ENCODE results near the gene BST1. TPM values are rescaled to one million over a fixed set of nuclear protein-coding genes. Genes with fewer than 3 reads are reported as not detected.

Gene BST1
- total RNA-seq, 4 donors from 2014 or later = 0.26 to 2.1 (median 0.95) TPM

DNA sequence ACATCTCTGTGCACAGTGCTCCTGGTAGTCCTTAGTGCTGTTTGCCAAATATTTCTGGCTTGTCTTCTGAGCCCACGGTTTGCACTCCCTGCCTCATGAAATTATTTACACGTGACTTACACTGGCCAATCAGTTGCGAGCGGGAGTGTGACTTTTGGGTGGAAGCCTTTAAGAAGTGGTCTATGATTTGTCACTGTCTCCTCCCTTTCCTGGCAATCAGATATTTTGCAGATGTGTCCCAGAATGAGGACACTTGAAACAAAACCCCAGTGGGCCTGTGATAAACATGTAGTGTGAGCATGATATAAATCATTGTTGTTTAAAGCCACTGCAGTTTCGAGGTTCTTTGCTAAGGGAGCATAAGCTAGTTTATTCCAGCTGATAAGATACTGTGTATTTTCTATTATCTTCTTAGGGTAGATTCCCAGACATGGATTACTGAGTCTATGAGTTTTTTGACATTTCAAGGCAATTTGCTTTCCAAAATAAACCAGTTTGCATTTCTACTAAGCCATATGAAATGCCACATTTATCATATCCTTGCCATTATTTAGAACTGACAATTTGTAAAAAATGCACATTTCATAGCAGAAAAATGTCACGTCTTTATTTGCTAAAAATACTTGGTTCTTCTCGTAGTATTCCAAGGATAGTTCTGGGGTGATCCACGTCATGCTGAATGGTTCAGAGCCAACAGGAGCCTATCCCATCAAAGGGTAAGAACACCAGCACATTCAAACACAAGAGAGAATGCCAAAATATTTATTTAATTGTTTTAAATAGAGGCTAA, 12.0 kb downstream of the BST1 start:
- H3K36me3 ChIP-seq = no peaks in the 10 kb centered on the region
- TF ChIP-seq, protein P1, sequence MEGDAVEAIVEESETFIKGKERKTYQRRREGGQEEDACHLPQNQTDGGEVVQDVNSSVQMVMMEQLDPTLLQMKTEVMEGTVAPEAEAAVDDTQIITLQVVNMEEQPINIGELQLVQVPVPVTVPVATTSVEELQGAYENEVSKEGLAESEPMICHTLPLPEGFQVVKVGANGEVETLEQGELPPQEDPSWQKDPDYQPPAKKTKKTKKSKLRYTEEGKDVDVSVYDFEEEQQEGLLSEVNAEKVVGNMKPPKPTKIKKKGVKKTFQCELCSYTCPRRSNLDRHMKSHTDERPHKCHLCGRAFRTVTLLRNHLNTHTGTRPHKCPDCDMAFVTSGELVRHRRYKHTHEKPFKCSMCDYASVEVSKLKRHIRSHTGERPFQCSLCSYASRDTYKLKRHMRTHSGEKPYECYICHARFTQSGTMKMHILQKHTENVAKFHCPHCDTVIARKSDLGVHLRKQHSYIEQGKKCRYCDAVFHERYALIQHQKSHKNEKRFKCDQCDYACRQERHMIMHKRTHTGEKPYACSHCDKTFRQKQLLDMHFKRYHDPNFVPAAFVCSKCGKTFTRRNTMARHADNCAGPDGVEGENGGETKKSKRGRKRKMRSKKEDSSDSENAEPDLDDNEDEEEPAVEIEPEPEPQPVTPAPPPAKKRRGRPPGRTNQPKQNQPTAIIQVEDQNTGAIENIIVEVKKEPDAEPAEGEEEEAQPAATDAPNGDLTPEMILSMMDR (IDR thresholded peaks at IDR 0.05 in 4 of 5, conservative IDR thresholded peaks at IDR 0.05 in 1 of 5) = no peak
- TF ChIP-seq POLR2A (IDR thresholded peaks at IDR 0.05) = no peak
- intact Hi-C loops (cut with DNase I; ENCODE audit: low total_unique reads) = no loop called here
- in situ Hi-C loops (cut with MboI; ENCODE audit: low sequenced_read_pairs in 4 of 4) = no loop called here
- H3K27ac ChIP-seq = no peak overlapping the region
- no peak for ATAC-seq
- H3K4me1 ChIP-seq = no peaks in the 10 kb centered on the region
- H3K27me3 ChIP-seq = no peaks in the 10 kb centered on the region
- no peak overlapping the region for H3K4me3 ChIP-seq
- no peak for DNase-seq
- no peaks in the 10 kb centered on the region for H3K9me3 ChIP-seq

DNA sequence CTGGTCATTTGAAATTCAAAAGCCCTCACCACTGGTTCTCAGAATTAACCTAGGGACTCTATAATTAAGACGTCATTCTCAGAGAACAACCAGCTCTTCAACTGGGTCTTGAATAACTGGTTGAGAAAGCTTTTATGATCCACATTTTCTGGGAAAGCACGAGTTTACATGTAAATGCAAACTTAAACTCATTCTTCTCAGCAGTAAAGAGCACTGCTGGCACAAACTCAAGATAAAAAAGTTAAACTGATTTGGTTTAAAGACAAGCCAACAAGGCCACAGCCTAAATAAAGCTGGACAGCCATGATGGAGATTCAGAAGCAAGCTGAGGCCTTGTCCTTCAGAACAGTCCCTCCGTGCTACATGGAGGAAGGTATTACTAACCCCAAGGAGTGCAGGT, 13.2 kb downstream of the BST1 start:
- ATAC-seq = no peak

DNA sequence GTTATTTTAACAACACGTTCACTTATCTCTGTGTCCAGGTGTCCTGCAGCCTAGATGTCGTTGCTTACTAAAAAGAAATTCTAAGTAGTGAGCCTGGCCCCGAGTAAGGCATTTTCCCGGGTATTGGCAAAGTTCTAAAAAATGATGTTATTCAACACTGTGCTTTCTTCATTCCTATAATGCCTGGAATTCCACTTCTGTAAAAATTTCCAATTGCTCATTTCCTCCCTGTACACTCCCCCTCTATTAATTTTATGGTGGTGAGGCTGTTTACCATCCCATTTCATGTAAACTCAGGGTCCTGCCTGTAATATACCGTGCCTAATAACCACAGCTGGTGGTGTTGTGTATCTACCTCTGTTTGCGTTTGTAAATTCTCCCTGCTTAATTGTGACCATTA, 14.2 kb downstream of the BST1 start:
- no peaks in the 10 kb centered on the region for H3K9me3 ChIP-seq
- no peaks in the 10 kb centered on the region for H3K4me1 ChIP-seq
- in situ Hi-C loops (cut with MboI; ENCODE audit: low sequenced_read_pairs in 4 of 4) (no loop called here), intact Hi-C loops (cut with DNase I; ENCODE audit: low total_unique reads) (no loop called here)
- TF ChIP-seq, protein P1 (IDR thresholded peaks at IDR 0.05 in 4 of 5, conservative IDR thresholded peaks at IDR 0.05 in 1 of 5) = no peak
- TF ChIP-seq POLR2A (IDR thresholded peaks at IDR 0.05) = no peak
- DNase-seq (no peak), ATAC-seq (no peak)
- no peaks in the 10 kb centered on the region for H3K36me3 ChIP-seq
- no peaks in the 10 kb centered on the region for H3K27me3 ChIP-seq
- H3K4me3 ChIP-seq = no peak overlapping the region
- no peak overlapping the region for H3K27ac ChIP-seq

More for the DNA sequence above, 13.2 kb downstream of the BST1 start:
- in situ Hi-C loops (cut with MboI; ENCODE audit: low sequenced_read_pairs in 4 of 4) = no loop called here
- Histone ChIP-seq H3K4me3 (no peak overlapping the region), H3K36me3 (no peaks in the 10 kb centered on the region), H3K27ac (no peak overlapping the region), H3K4me1 (no peaks in the 10 kb centered on the region), H3K27me3 (no peaks in the 10 kb centered on the region), H3K9me3 (no peaks in the 10 kb centered on the region)
- intact Hi-C loops (cut with DNase I; ENCODE audit: low total_unique reads) = no loop called here
- no peak for DNase-seq
- TF ChIP-seq, protein P1 (IDR thresholded peaks at IDR 0.05 in 4 of 5, conservative IDR thresholded peaks at IDR 0.05 in 1 of 5) = no peak
- TF ChIP-seq POLR2A (IDR thresholded peaks at IDR 0.05) = no peak

DNA sequence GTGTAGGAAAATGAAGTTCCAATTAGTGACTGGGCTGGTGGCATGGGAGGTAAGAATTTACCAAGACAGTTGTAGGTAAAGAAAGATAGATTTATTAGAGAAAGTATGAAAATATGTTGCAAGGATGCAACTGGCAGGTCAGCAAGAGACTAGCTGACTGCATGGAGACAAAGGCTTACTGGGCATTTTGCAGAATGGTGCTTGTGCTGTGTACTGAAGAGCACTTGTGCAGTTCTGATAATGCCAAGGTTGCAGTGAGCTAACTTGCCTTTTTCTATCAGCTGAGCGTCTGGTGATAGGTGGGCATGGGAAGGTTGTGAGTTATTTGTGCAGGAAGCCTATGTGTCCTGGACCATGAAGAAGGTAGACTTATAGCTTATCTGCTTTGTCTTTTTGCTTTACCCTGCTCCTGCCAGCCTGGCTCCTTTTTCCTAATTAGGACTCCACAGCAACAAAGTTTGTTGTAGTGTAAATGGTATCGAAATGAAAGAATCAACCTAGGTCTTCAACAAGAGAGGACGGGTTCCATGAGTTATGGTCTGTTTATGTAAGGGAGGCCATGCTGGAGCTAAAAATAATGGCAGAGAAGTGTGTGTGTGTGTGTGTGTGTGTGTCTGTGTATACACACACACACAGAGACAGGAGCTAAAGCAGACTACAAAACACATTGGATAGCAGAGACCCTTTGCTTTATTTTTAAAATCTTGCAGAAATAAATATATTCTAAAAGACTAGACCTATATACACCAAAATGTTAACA, 15.0 kb downstream of the BST1 start:
- H3K27ac ChIP-seq = no peak overlapping the region
- intact Hi-C loops (cut with DNase I; ENCODE audit: low total_unique reads) (no loop called here), in situ Hi-C loops (cut with MboI; ENCODE audit: low sequenced_read_pairs in 4 of 4) (no loop called here)

More for the DNA sequence above, 15.0 kb downstream of the BST1 start:
- H3K27me3 ChIP-seq = no peaks in the 10 kb centered on the region
- TF ChIP-seq POLR2A (IDR thresholded peaks at IDR 0.05) = no peak
- TF ChIP-seq, protein P1 (IDR thresholded peaks at IDR 0.05 in 4 of 5, conservative IDR thresholded peaks at IDR 0.05 in 1 of 5) = no peak
- no peaks in the 10 kb centered on the region for H3K9me3 ChIP-seq
- no peaks in the 10 kb centered on the region for H3K36me3 ChIP-seq
- ATAC-seq (no peak), DNase-seq (no peak)
- no peaks in the 10 kb centered on the region for H3K4me1 ChIP-seq
- H3K4me3 ChIP-seq = no peak overlapping the region
